ENCODE measurements around the gene TMEM121B. TPM values are rescaled to one million over a fixed set of nuclear protein-coding genes. Genes with fewer than 3 reads are reported as not detected.

TMEM121B gene
- total RNA-seq, 2 donors from 2014 or later = 0.08 TPM; not detected in 1

DNA sequence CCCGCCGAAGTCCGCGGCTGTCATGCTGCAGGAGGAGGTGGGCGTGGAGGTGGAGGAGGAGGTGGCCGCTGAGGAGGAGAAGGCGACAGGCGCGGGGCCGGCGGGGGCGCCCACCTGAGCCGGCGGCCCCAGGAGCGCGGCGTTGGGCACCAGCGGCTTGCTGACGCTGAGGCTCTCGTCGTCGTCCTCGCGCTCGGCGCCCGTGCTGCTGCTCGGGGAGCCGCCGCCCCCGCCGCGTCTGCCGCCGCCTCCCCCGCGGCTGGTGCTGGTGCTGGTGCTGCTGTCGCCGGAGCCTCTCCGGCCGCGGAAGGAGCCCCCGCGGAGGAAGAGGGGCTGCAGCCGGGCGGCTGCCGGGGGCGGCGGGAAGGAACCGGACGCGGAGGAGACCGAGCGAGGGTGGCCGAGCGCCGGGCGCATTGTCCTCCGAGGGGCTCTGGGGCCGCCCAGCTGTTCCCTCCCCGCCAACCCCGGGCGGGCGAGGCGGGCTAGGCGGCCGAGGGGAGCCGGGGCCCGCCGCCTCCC lies 388 bp downstream of the TMEM121B start:
- Mint-ChIP-seq H3K4me3 (peak overlapping the region; percentile 50), H3K4me1 (peaks cover 31% of the 10 kb centered on the region), H3K36me3 (ENCODE audit: low read depth) (no peaks in the 10 kb centered on the region), H3K27me3 (peaks cover 8% of the 10 kb centered on the region), H3K27ac (no peak overlapping the region), H3K9me3 (no peaks in the 10 kb centered on the region)
- peak; percentile 13 for ATAC-seq (replicated peaks)

DNA sequence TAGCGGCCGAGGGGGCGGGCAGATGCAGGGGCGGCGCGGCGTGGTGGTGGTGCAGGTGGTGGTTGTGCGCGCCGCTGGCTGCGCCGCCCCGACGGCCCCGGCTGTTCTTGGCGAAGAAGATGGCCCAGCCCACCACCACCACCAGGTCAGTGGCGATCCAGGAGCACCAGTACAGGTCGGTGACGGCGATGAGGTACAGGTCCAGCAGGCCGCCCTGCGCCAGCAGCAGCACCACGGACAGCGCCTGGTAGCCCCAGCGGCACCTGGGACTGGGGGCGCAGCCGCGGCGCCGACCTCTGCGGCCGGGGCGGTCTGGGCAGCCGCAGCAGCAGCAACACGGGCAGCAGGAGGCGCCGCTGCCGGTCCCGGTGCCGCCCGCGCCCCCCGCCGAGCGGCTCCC lies 879 bp downstream of the TMEM121B start:
- Mint-ChIP-seq H3K27ac (no peak overlapping the region), H3K36me3 (ENCODE audit: low read depth) (no peaks in the 10 kb centered on the region), H3K27me3 (peaks cover 8% of the 10 kb centered on the region), H3K4me1 (peaks cover 34% of the 10 kb centered on the region), H3K4me3 (peak overlapping the region; percentile 49), H3K9me3 (no peaks in the 10 kb centered on the region)
- ATAC-seq (replicated peaks) = peak; percentile 67

DNA sequence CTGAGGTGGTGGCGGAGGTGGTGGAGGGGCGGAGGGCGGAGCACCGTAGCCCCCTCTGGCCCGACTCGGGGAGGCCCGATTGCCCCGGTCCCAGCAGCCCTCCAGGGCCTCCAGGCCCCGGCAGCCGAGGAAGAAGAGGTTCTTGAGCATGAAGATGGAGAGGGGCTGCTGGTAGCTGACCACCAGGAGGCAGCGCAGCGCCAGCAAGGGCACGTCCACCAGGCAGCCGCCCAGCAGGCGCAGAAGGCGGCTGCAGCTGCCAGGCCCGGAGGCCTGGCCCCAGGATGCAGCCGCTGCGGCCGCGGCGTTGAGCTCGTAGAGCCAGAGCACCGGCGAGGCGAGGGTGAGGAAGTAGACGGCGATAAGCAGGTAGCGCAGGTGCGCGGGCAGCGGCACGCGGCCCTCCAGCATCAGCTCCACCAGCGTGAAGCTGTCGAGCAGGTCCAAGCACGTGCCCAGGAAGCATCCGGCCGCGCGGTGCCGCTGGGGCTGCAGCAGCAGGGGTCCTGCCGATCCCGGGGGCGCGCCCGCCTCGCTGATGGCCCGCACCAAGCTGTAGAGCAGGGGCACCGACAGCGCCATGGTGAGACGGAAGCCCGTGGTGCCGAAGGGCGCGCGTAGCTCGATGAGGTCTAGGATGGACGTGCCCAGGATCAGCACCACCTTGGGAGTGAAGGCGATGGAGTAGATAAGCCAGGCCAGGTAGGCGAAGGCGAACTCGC lies 1.5 kb downstream of the TMEM121B start:
- no peak for ATAC-seq (replicated peaks)
- Mint-ChIP-seq H3K4me3 (peak overlapping the region; percentile 49), H3K4me1 (peaks cover 34% of the 10 kb centered on the region), H3K27ac (no peak overlapping the region), H3K27me3 (peaks cover 8% of the 10 kb centered on the region), H3K9me3 (no peaks in the 10 kb centered on the region), H3K36me3 (ENCODE audit: low read depth) (no peaks in the 10 kb centered on the region)

DNA sequence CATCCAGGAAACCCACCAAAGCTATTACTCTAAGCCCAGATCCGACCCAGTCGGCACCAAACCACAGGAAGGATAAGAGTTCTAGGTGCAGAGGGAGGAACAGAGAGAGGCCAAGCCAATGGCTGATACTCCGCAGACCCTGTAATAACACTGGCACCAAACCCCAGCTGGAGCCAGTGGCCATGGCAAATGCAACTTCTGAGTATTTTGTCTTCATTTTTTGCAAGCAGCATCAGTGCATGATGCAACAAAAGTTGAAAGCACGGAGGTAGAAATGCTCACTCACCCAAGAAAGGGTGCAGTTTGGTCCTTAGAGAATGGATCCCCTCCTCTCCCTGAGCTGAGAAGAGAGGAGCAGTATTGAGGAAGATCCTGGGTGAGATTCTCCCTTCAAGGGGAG lies 2.8 kb downstream of the TMEM121B start:
- Mint-ChIP-seq H3K27ac (peak overlapping the region; percentile 32), H3K9me3 (no peaks in the 10 kb centered on the region), H3K4me1 (peaks cover 38% of the 10 kb centered on the region), H3K27me3 (peaks cover 8% of the 10 kb centered on the region), H3K4me3 (peak overlapping the region; percentile 49), H3K36me3 (ENCODE audit: low read depth) (no peaks in the 10 kb centered on the region)
- no peak for ATAC-seq (replicated peaks)

DNA sequence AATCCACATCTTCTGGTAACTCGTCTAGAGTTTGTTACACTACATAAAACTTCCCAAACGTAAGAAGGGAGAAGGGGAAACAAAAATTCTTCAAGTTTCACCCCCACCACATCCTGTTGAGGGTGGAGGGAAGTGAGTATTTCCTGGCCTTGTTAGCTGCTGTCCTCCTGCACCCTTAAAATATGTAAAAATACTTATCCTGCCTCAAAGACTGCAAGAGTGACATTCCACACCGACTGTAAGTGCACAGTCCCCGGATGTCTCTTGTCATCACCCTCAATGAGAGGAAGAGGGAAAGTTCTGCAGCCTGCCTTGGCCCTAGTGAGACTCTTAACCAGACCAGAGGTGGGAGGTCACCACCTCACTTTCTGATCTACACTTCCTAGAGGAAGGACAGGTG lies 3.3 kb downstream of the TMEM121B start:
- H3K4me3 Mint-ChIP-seq = peak overlapping the region; percentile 49
- peak; percentile 49 for ATAC-seq (replicated peaks)
- no peaks in the 10 kb centered on the region for H3K36me3 Mint-ChIP-seq (ENCODE audit: low read depth)
- H3K9me3 Mint-ChIP-seq = no peaks in the 10 kb centered on the region
- peaks cover 8% of the 10 kb centered on the region for H3K27me3 Mint-ChIP-seq
- H3K4me1 Mint-ChIP-seq = peaks cover 42% of the 10 kb centered on the region
- H3K27ac Mint-ChIP-seq = peak overlapping the region; percentile 32

DNA sequence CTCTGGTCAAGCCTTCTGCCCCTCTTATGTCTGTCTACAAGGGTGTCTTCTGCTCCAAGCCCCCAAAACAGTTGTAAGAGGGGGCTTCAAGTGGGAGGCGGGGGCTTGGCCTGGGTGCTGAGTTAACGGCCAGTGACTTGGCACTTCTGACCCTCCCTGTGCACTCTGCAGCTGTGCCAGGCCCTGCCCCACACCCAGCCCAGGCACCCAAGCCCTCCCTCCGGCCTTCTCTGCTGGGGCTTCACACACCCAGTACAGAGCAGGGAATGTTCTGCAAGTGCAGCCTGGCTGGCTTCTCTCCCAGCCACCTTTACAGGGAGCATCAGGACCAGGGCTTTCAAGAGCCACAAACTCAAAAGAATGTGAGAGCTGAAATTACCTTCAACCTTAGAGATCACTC lies 3.8 kb downstream of the TMEM121B start:
- peak; percentile 3 for ATAC-seq (replicated peaks)
- Mint-ChIP-seq H3K27ac (peak overlapping the region; percentile 32), H3K4me3 (peak overlapping the region; percentile 49), H3K9me3 (no peaks in the 10 kb centered on the region), H3K27me3 (peaks cover 8% of the 10 kb centered on the region), H3K4me1 (peaks cover 43% of the 10 kb centered on the region), H3K36me3 (ENCODE audit: low read depth) (no peaks in the 10 kb centered on the region)

DNA sequence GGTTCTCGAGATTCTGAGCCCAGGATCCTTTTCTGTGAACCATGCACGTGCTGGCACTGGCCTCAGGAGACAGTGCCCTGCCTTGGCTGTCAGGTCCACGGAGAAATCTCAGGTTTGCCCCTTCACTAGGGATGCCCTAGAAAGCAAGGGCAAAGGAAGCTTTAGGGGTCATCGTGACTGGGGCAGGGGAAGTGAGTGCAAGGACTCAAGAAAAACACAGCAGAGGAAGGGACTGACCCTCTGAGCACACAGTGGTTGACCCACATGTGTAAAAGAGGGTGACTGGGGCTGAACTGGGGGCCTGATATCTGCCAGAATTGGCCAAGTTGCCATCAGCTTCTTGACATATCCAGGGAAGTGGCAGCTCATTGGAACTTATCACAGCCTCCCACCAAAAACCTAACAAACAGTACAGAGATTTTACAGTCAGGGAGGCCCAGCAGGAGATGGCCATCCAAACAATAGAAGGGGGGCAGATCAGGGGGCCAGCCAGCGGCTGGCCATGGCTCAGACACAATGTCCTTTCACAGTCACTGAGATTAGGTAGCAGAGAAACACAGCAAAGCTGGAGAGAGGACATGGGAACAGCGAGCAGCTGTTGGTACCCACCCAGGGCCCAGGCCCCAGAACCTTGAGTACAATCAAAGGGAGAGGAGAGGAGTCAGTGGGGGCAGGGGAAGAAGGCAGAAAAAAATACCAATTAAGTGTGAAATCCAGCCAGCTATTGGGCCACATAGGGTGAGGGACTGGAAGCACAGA lies 4.4 kb downstream of the TMEM121B start:
- Mint-ChIP-seq H3K27ac (peak overlapping the region; percentile 29), H3K27me3 (peaks cover 4% of the 10 kb centered on the region), H3K9me3 (no peaks in the 10 kb centered on the region), H3K4me1 (peaks cover 48% of the 10 kb centered on the region), H3K4me3 (peak overlapping the region; percentile 59), H3K36me3 (ENCODE audit: low read depth) (no peaks in the 10 kb centered on the region)
- no peak for ATAC-seq (replicated peaks)

DNA sequence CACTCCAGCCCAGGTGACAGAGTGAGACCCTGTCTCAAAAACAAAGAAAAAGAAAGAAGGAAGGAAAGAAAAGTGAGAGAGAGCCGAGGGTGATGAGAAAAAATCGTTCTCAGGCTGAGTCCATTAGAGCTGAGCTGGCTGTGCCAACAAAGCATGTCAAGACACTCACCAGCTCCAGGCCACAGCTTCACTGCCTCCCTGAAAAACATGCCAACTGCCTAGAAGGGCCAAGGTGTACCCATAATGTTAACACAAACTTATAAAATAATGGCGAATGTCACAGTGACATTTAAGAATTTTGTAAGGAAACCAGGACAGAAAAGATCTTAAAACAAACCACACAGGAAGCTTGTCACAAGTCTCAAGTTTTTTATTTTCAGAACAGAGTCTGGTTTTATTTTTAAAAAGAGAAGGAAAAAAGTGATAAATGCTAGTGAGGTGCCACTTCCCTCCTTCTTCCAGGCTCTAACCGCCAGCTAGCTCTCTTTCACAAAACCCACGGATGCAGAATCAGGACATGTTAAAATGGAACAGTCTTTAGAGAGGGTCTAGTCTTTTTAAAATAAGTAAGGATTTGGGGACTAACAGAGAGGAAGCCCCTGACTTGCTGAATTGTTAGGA lies 5.1 kb downstream of the TMEM121B start:
- peaks cover 3% of the 10 kb centered on the region for H3K27me3 Mint-ChIP-seq
- peak overlapping the region; percentile 59 for H3K4me3 Mint-ChIP-seq
- H3K36me3 Mint-ChIP-seq (ENCODE audit: low read depth) = peaks cover 7% of the 10 kb centered on the region
- H3K9me3 Mint-ChIP-seq = no peaks in the 10 kb centered on the region
- ATAC-seq (replicated peaks) = no peak
- peaks cover 55% of the 10 kb centered on the region for H3K4me1 Mint-ChIP-seq
- peak overlapping the region; percentile 29 for H3K27ac Mint-ChIP-seq

DNA sequence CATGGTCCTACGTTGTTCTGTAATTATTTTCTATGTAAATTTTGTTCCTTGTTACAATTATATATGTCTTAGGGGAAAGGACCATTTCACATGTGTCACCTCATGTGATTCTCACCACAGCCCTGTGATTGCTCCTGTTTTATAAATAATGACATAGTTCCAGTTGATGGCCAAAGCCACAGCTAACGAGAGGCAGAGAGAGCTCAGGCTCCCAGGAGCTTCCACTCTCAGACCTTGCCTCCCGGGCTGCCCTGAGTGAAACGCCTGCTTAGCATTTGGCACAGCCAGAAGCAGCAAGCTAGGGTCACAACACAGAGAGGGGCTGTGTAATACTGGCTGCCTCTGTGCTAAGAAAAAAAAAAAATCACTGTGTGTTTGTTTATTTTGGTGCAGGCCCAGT lies 5.9 kb downstream of the TMEM121B start:
- H3K4me3 Mint-ChIP-seq = peak overlapping the region; percentile 59
- no peaks in the 10 kb centered on the region for H3K9me3 Mint-ChIP-seq
- H3K4me1 Mint-ChIP-seq = peaks cover 56% of the 10 kb centered on the region
- peaks cover 15% of the 10 kb centered on the region for H3K36me3 Mint-ChIP-seq (ENCODE audit: low read depth)
- no peak for ATAC-seq (replicated peaks)
- peaks cover 3% of the 10 kb centered on the region for H3K27me3 Mint-ChIP-seq
- no peak overlapping the region for H3K27ac Mint-ChIP-seq

DNA sequence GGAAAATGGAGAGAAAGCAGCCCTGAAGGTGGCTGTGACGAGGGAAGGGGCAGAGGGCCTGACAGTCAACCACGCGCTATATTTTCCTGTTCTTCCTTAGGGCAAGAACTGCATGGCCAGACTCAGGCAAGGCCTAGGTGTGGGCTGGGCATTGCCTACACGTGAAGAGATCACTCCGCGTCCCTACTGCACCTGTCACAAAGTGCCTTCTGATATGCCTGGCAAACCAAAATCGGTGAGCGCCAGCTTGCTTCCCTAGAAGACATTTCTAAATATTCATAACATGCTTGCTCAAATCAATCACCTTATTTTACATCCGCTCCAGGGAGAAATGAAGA lies 6.3 kb downstream of the TMEM121B start:
- H3K27ac Mint-ChIP-seq = no peak overlapping the region

DNA sequence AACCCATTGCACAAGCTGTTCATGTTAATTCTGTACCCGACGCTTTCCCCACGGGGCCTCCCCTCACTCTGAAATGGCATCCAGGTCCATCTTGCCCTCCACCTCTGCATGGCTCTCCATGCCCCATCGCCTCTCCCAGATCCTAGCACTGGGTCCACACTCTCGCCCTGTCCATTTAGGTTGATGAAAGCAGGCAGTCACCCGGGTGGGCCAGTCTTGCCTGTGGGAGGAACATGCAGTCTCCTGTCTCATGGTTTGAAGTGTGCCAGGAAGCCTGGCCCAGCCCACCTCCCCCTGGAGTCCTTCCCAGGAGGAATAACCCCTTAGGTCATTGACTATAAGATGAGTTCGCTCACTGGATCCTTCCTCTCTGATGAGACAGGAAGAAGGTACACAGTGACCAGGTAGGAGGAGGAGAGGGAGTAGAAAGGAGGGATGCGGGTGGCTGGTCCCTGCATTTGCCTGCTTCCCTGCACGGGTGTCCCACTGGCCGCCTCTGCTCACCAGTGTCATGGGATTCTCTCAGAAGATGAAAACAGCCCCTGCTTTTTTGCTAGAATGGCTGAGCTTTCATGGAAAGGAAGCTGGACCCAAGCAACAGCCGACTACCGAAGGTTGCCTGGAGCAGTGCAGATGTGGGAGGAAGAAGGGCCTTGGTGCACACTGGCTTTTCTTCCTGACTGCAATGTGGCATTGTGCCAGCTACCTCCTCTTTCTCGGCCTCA lies 6.8 kb downstream of the TMEM121B start:
- peaks cover 3% of the 10 kb centered on the region for H3K27me3 Mint-ChIP-seq
- peaks cover 56% of the 10 kb centered on the region for H3K4me1 Mint-ChIP-seq
- no peak for ATAC-seq (replicated peaks)
- no peak overlapping the region for H3K4me3 Mint-ChIP-seq
- H3K9me3 Mint-ChIP-seq = no peaks in the 10 kb centered on the region
- peak overlapping the region; percentile 10 for H3K27ac Mint-ChIP-seq
- H3K36me3 Mint-ChIP-seq (ENCODE audit: low read depth) = peaks cover 24% of the 10 kb centered on the region

More for the DNA sequence above, 6.3 kb downstream of the TMEM121B start:
- Mint-ChIP-seq H3K4me3 (no peak overlapping the region), H3K4me1 (peaks cover 56% of the 10 kb centered on the region), H3K27me3 (peaks cover 3% of the 10 kb centered on the region), H3K36me3 (ENCODE audit: low read depth) (peaks cover 18% of the 10 kb centered on the region), H3K9me3 (no peaks in the 10 kb centered on the region)
- ATAC-seq (replicated peaks) = no peak

DNA sequence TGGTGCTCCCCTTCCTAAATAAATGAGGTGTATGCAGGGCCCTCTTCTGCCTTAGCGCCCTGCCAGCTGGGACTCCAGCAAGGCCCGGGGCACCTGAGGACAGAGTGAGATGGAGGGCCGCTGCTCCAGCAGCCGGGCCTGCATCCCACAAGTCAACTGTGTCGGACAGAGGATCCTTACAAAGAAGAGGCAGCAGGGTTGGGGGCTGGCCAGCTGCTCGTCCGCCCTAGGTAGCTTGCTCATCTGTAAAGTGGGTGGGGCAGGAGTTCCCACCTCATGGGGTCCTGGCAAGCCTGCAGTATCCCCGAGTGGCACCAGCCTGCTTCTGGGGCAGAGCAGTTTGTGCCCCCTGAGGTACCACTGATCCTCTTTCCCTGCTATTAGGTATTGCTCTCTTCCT lies 7.6 kb downstream of the TMEM121B start:
- peak overlapping the region; percentile 57 for H3K27ac Mint-ChIP-seq
- no peak for ATAC-seq (replicated peaks)
- no peak overlapping the region for H3K4me3 Mint-ChIP-seq
- no peaks in the 10 kb centered on the region for H3K9me3 Mint-ChIP-seq
- H3K27me3 Mint-ChIP-seq = no peaks in the 10 kb centered on the region
- H3K36me3 Mint-ChIP-seq (ENCODE audit: low read depth) = peaks cover 26% of the 10 kb centered on the region
- peaks cover 51% of the 10 kb centered on the region for H3K4me1 Mint-ChIP-seq

DNA sequence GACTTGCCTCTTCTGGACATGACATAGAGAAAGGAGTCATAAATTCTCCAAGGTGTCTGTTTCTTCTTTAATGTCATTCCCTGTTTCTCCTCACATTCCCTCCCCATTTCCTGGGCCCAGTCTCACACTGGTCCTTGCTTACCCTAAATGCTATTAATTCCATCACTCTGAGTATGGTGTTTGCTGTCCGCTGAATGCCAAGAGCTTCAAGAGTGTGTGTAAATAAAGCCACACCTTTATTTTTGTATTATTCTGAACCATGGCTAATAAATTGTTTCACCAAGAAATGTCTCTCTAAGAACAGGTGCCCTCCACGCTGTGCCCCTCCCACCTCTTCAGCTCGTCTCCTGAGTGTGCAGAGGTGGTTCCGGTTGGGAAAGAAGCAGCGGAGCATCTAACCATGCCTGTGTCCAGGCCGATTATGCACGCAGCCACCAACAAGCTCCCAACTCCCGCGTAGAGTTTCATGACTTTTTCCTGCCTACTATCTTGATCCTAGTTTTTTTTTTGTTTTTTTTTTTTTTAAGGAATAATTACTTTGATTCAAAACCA lies 8.6 kb downstream of the TMEM121B start:
- ATAC-seq (replicated peaks) = no peak
- H3K4me3 Mint-ChIP-seq = no peak overlapping the region
- H3K27me3 Mint-ChIP-seq = no peaks in the 10 kb centered on the region
- H3K4me1 Mint-ChIP-seq = peaks cover 42% of the 10 kb centered on the region
- peaks cover 33% of the 10 kb centered on the region for H3K36me3 Mint-ChIP-seq (ENCODE audit: low read depth)
- peak overlapping the region; percentile 57 for H3K27ac Mint-ChIP-seq
- no peaks in the 10 kb centered on the region for H3K9me3 Mint-ChIP-seq
